MM.1S (cell line): ENCODE data around the gene MUC5AC.

Experiments used
- CTCF ChIP-seq: fragments of 300-600 bp; sonication (generic); IDR thresholded peaks from 2 replicates; pipeline ENCODE4 v1.5.1; 2016; ENCODE audit warnings: antibody characterized with exemption, low read length, mixed read lengths
- EZH2 ChIP-seq: fragments of 300-600 bp; sonication (generic); optimal IDR thresholded peaks from 2 replicates; pipeline ENCODE3; 2017; ENCODE audit warnings: low read depth, mild to moderate bottlenecking, antibody characterized with exemption, low read length, mixed read lengths

DNA sequence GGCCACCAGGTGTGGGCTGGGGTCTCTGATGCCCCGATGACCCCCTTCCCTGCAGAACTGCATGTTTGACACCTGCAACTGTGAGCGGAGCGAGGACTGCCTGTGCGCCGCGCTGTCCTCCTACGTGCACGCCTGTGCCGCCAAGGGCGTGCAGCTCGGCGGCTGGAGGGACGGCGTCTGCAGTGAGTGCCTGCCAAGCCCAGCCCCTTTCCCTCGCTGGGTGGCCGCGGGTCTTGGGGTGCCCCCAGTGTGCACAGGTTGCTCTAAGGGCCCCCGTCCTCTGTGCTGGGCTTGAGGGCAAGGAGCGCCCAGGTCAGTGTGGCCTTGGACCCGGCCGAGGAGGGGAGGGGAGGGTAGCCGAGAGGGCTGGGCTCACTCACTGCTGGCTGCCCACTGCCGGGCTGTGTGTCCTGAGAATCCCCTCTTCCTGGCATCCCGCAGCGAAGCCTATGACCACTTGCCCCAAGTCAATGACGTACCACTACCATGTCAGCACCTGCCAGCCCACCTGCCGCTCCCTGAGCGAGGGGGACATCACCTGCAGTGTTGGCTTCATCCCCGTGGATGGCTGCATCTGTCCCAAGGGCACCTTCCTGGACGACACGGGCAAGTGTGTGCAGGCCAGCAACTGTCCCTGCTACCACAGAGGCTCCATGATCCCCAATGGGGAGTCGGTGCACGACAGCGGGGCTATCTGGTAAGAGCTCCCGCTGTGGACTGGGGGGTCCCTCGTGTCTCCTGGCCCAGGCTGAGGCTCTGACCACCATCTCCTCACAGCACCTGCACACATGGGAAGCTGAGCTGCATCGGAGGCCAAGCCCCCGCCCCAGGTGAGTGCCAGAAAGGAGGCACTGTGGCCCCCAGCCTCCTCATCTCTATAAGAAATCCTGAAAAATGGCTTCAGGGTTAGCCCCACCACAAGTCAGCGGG lies 17.0 kb downstream of the MUC5AC start:
- TF ChIP-seq CTCF = no peak
- no peak for TF ChIP-seq EZH2
